K562 (cell line): Measurements from ENCODE around the gene DNAAF3. TPM values are rescaled to one million over a fixed set of nuclear protein-coding genes. Genes with fewer than 3 reads are reported as not detected.

Experiments
- BDP1 ChIP-seq: IDR thresholded peaks from 3 replicates; pipeline ENCODE4 v1.6.1; 2011; ENCODE audit not compliant: insufficient read length, insufficient read depth
- CC2D1A ChIP-seq: fragments of 450-650 bp; IDR thresholded peaks from 2 replicates; pipeline ENCODE4 v1.6.1; 2017; ENCODE audit warnings: mild to moderate bottlenecking
- DMBX1 ChIP-seq: fragments of 250-450 bp; sonication (Bioruptor Pico); IDR thresholded peaks from 2 replicates; pipeline ENCODE4 v1.8.0; 2022; ENCODE audit warnings: inconsistent platforms, mild to moderate bottlenecking, moderate library complexity, borderline replicate concordance
- GABPB2 ChIP-seq: fragments of 250-450 bp; sonication (Bioruptor Pico); conservative IDR thresholded peaks from 2 replicates; pipeline ENCODE4 v1.5.1; 2021; ENCODE audit warnings: mild to moderate bottlenecking
- KHSRP ChIP-seq: fragments of 450-650 bp; IDR thresholded peaks from 2 replicates; pipeline ENCODE4 v1.6.1; 2017
- LEF1 ChIP-seq: fragments of 450-650 bp; IDR thresholded peaks from 2 replicates; pipeline ENCODE4 v1.6.1; 2016; ENCODE audit warnings: mild to moderate bottlenecking
- NR2C2 ChIP-seq, 2 experiments: fragments of 200-800 bp in 1 of 2; sonication (Bioruptor generic) in 1 of 2; sonication (generic) in 1 of 2; formaldehyde crosslinking in 1 of 2; IDR thresholded peaks; 2 replicates each; pipeline versions ENCODE4 v1.6.1 to v1.8.0; 2016 to 2022; ENCODE audit warnings: mild to moderate bottlenecking in 1 of 2, missing compliant biosample characterization in 1 of 2, missing genetic modification characterization in 1 of 2, missing genetic modification reagents in 1 of 2
- PYGO2 ChIP-seq: fragments of 450-650 bp; IDR thresholded peaks from 2 replicates; pipeline ENCODE4 v1.6.1; 2016; ENCODE audit warnings: mild to moderate bottlenecking, missing genetic modification characterization, moderate library complexity, missing compliant biosample characterization
- SREBF2 ChIP-seq: sonication (generic); formaldehyde crosslinking; IDR thresholded peaks from 2 replicates; pipeline ENCODE4 v1.4.0; 2020; ENCODE audit warnings: mild to moderate bottlenecking, missing genetic modification reagents
- SRF ChIP-seq, 2 experiments: fragments of 250-450, 450-650 bp in 1 of 2; sonication (Bioruptor Pico) in 1 of 2; sonication (generic) in 1 of 2; formaldehyde crosslinking; IDR thresholded peaks; 2 replicates each; pipeline versions ENCODE4 v1.5.0 to v1.5.1; 2020 to 2022; ENCODE audit warnings: mild to moderate bottlenecking in 1 of 2, missing genetic modification reagents in 1 of 2
- TCF3 ChIP-seq: sonication (generic); formaldehyde crosslinking; IDR thresholded peaks from 2 replicates; pipeline ENCODE4 v1.4.0; 2020; ENCODE audit warnings: mild to moderate bottlenecking, missing genetic modification reagents
- TFAM ChIP-seq: fragments of 250-450 bp; sonication (Bioruptor Pico); conservative IDR thresholded peaks from 2 replicates; pipeline ENCODE4 v1.5.0; 2021; ENCODE audit warnings: mild to moderate bottlenecking, moderate library complexity
- YBX1 ChIP-seq: fragments of 450-650 bp; IDR thresholded peaks from 2 replicates; pipeline ENCODE4 v1.7.1; 2016; ENCODE audit warnings: mild to moderate bottlenecking
- ZNF12 ChIP-seq: sonication (generic); formaldehyde crosslinking; IDR thresholded peaks from 2 replicates; pipeline ENCODE4 v1.4.0; 2020; ENCODE audit warnings: mild to moderate bottlenecking, missing genetic modification reagents
- ZNF184 ChIP-seq: sonication (generic); formaldehyde crosslinking; IDR thresholded peaks from 2 replicates; pipeline ENCODE4 v1.5.0; 2020; ENCODE audit warnings: missing genetic modification reagents
- ZNF3 ChIP-seq: fragments of 250-450 bp; sonication (Bioruptor Pico); IDR thresholded peaks from 2 replicates; pipeline ENCODE4 v1.5.0; 2021; ENCODE audit warnings: mild to moderate bottlenecking, moderate library complexity
- ZNF79 ChIP-seq: fragments of 250-450 bp; sonication (Bioruptor Pico); IDR thresholded peaks from 2 replicates; pipeline ENCODE4 v1.4.0; 2020; ENCODE audit warnings: low read depth, mild to moderate bottlenecking, moderate library complexity
- ZSCAN29 ChIP-seq: fragments of 450-650 bp; IDR thresholded peaks from 2 replicates; pipeline ENCODE4 v1.6.1; 2017
- polyA plus RNA-seq, 8 experiments: library from polyadenylated mRNA; depleted of rRNA in 4 of 8; stranded (reverse) in 5 of 8; unstranded in 3 of 8; fragments of >200 nt; fragmentation: Nextera tagmentation in 2 of 8; fragmentation: Illumina TruSeq in 1 of 8; extraction: Ambion mirVana in 2 of 8; extraction: Trizol in 1 of 8; gene quantifications; 2 replicates each; pipeline versions ENCODE4 v1.2.1 to v1.2.3, GENCODE V29; 2011 to 2014; ENCODE audit warnings: inconsistent platforms in 1 of 8, missing spikeins in 1 of 8
- total RNA-seq, 7 experiments: library from RNA; depleted of rRNA in 6 of 7; stranded (reverse); fragments of >200 nt in 6 of 7; fragmentation: Illumina TruSeq in 2 of 7; extraction: Trizol in 2 of 7; gene quantifications; 2 replicates each; pipeline versions ENCODE4 v1.2.1 to v1.2.3, GENCODE V29; 2011 to 2021; ENCODE audit warnings: low replicate concordance in 1 of 7
- TF ChIP-seq, protein P1 (sequence below): fragments of 250-450 bp; sonication (Bioruptor Pico); IDR thresholded peaks from 2 replicates; pipeline ENCODE4 v1.4.0; 2020; ENCODE audit warnings: mild to moderate bottlenecking, moderate library complexity
- TF ChIP-seq, protein P2 (sequence below), 3 experiments: fragments of 200-800 bp in 1 of 3; sonication (Bioruptor generic) in 1 of 3; sonication (generic) in 1 of 3; formaldehyde crosslinking in 1 of 3; IDR thresholded peaks; 2 replicates each; pipeline versions ENCODE4 v1.6.1 to v1.8.0; 2016 to 2022; ENCODE audit warnings: mild to moderate bottlenecking in 2 of 3, missing compliant biosample characterization in 2 of 3, missing genetic modification characterization in 2 of 3, missing genetic modification reagents in 1 of 3
- TF ChIP-seq, protein P3 (sequence below): fragments of 450-650 bp; IDR thresholded peaks from 2 replicates; pipeline ENCODE4 v1.6.1; 2016; ENCODE audit warnings: mild to moderate bottlenecking
- TF ChIP-seq, protein P4 (sequence below): fragments of 450-650 bp; IDR thresholded peaks from 2 replicates; pipeline ENCODE4 v1.6.1; 2016

Gene DNAAF3
- total and polyA plus RNA-seq, 9 of the 15 experiments (the other 6 are each of a cell fraction or from before 2014, with no cell fraction given) = 21.6 to 61.5 (median 43.0) TPM

DNA sequence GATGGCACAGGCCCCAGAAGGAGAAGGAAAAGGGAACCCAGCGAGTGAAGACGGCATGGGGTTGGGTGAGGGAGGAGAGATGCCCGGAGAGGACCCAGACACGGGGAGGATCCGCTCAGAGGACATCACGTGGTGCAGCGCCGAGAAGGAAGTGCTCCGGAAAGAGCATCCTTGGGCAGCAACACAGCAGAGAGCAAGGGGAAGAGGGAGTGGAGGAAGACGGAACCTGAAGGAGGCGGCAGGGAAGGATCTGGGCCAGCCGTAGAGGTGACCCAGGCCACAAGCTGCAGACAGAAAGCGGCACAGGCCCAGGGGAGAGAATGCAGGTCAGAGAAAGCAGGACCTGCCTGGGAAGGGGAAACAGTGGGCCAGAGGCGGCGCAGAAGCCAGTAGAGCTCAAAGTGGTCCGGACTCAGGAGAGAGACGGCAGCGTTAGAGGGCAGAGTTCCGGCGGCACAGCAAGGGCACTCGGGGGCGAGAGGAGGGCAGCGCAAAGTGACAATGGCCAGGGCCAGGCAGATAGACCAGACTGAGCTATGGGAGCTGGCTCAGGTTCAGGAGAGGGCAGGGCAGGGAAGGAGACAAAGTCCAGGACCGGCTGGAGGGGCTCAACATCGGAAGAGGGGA is 50.1 kb downstream of the DNAAF3 start (continued):
- no peak for TF ChIP-seq SREBF2 (CRISPR knock-in tag)
- TF ChIP-seq ZNF3 = no peak
- TF ChIP-seq ZNF184 (CRISPR knock-in tag) = no peak
- no peak for TF ChIP-seq TFAM (CRISPR knock-in tag)
- TF ChIP-seq NR2C2 (CRISPR knock-in tag; IDR thresholded peaks at IDR 0.05) = no peak
- TF ChIP-seq NR2C2 (tag; IDR thresholded peaks at IDR 0.05) = no peak
- no peak for TF ChIP-seq PYGO2 (tag)
- no peak for TF ChIP-seq YBX1
- TF ChIP-seq ZNF79 (CRISPR knock-in tag) = no peak
- TF ChIP-seq, protein P1, sequence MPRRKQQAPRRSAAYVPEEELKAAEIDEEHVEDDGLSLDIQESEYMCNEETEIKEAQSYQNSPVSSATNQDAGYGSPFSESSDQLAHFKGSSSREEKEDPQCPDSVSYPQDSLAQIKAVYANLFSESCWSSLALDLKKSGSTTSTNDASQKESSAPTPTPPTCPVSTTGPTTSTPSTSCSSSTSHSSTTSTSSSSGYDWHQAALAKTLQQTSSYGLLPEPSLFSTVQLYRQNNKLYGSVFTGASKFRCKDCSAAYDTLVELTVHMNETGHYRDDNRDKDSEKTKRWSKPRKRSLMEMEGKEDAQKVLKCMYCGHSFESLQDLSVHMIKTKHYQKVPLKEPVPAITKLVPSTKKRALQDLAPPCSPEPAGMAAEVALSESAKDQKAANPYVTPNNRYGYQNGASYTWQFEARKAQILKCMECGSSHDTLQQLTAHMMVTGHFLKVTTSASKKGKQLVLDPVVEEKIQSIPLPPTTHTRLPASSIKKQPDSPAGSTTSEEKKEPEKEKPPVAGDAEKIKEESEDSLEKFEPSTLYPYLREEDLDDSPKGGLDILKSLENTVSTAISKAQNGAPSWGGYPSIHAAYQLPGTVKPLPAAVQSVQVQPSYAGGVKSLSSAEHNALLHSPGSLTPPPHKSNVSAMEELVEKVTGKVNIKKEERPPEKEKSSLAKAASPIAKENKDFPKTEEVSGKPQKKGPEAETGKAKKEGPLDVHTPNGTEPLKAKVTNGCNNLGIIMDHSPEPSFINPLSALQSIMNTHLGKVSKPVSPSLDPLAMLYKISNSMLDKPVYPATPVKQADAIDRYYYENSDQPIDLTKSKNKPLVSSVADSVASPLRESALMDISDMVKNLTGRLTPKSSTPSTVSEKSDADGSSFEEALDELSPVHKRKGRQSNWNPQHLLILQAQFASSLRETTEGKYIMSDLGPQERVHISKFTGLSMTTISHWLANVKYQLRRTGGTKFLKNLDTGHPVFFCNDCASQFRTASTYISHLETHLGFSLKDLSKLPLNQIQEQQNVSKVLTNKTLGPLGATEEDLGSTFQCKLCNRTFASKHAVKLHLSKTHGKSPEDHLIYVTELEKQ (CRISPR knock-in tag) = no peak
- TF ChIP-seq, protein P2, sequence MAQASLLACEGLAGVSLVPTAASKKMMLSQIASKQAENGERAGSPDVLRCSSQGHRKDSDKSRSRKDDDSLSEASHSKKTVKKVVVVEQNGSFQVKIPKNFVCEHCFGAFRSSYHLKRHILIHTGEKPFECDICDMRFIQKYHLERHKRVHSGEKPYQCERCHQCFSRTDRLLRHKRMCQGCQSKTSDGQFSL (CRISPR knock-in tag; IDR thresholded peaks at IDR 0.05) = no peak
- TF ChIP-seq, protein P2 (tag; IDR thresholded peaks at IDR 0.05) = no peak
- no peak for TF ChIP-seq CC2D1A
- TF ChIP-seq LEF1 = 0 out of 2 replicates have a peak, but pooled peaks have one; percentile 13
- TF ChIP-seq KHSRP = no peak
- TF ChIP-seq, protein P3, sequence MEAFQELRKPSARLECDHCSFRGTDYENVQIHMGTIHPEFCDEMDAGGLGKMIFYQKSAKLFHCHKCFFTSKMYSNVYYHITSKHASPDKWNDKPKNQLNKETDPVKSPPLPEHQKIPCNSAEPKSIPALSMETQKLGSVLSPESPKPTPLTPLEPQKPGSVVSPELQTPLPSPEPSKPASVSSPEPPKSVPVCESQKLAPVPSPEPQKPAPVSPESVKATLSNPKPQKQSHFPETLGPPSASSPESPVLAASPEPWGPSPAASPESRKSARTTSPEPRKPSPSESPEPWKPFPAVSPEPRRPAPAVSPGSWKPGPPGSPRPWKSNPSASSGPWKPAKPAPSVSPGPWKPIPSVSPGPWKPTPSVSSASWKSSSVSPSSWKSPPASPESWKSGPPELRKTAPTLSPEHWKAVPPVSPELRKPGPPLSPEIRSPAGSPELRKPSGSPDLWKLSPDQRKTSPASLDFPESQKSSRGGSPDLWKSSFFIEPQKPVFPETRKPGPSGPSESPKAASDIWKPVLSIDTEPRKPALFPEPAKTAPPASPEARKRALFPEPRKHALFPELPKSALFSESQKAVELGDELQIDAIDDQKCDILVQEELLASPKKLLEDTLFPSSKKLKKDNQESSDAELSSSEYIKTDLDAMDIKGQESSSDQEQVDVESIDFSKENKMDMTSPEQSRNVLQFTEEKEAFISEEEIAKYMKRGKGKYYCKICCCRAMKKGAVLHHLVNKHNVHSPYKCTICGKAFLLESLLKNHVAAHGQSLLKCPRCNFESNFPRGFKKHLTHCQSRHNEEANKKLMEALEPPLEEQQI = no peak
- no peak for TF ChIP-seq ZNF12 (CRISPR knock-in tag)
- no peak for TF ChIP-seq TCF3
- TF ChIP-seq ZSCAN29 = no peak
- TF ChIP-seq GABPB2 (CRISPR knock-in tag) = no peak
- TF ChIP-seq SRF (CRISPR knock-in tag; IDR thresholded peaks at IDR 0.05) = 0 out of 4 replicates have a peak, but pooled peaks of 1 of the 2 experiments have one; percentile 24
- no peak for TF ChIP-seq DMBX1 (CRISPR knock-in tag)
- no peak for TF ChIP-seq BDP1
- TF ChIP-seq, protein P4, sequence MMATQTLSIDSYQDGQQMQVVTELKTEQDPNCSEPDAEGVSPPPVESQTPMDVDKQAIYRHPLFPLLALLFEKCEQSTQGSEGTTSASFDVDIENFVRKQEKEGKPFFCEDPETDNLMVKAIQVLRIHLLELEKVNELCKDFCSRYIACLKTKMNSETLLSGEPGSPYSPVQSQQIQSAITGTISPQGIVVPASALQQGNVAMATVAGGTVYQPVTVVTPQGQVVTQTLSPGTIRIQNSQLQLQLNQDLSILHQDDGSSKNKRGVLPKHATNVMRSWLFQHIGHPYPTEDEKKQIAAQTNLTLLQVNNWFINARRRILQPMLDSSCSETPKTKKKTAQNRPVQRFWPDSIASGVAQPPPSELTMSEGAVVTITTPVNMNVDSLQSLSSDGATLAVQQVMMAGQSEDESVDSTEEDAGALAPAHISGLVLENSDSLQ = no peak
